H9 (cell line): ENCODE data around the gene KLK15. TPM values are rescaled to one million over a fixed set of nuclear protein-coding genes. Genes with fewer than 3 reads are reported as not detected.

Experiments
- DNase-seq: peaks from one replicate; pipeline ENCODE4 v3.0.0-alpha.2; 2017
- H2AFZ ChIP-seq: one replicate; pipeline ENCODE4 v1.6.1; 2013; ENCODE audit warnings: mild to moderate bottlenecking, low read length, control low read depth, moderate library complexity
- H2AK5ac ChIP-seq: 2 replicates; pipeline ENCODE4 v1.6.1; 2013; ENCODE audit warnings: low read length, control low read depth, mixed read lengths; ENCODE audit not compliant: insufficient read length
- H2BK120ac ChIP-seq: one replicate; pipeline ENCODE4 v1.6.1; 2013; ENCODE audit warnings: low read depth, mild to moderate bottlenecking, low read length, control low read depth, inconsistent platforms; ENCODE audit not compliant: poor library complexity, severe bottlenecking
- H2BK12ac ChIP-seq: 2 replicates; pipeline ENCODE4 v1.6.1; 2013; ENCODE audit warnings: low read length, control low read depth, mixed read lengths, low read depth; ENCODE audit not compliant: insufficient read length
- H2BK15ac ChIP-seq: 2 replicates; pipeline ENCODE4 v1.6.1; 2013; ENCODE audit warnings: low read depth, low read length, control low read depth
- H2BK20ac ChIP-seq: one replicate; pipeline ENCODE4 v1.6.1; 2013; ENCODE audit warnings: low read depth, mild to moderate bottlenecking, low read length, control low read depth, inconsistent platforms; ENCODE audit not compliant: poor library complexity, severe bottlenecking
- H2BK5ac ChIP-seq: 2 replicates; pipeline ENCODE4 v1.6.1; 2013; ENCODE audit warnings: low read length, control low read depth, mixed read lengths; ENCODE audit not compliant: insufficient read length
- H3K14ac ChIP-seq: 2 replicates; pipeline ENCODE4 v1.6.1; 2013; ENCODE audit warnings: low read length, control low read depth; ENCODE audit not compliant: insufficient read depth
- H3K18ac ChIP-seq: 2 replicates; pipeline ENCODE4 v1.6.1; 2013; ENCODE audit warnings: low read depth, mild to moderate bottlenecking, mixed read lengths, low read length, control low read depth; ENCODE audit not compliant: insufficient read length
- H3K23ac ChIP-seq: 2 replicates; pipeline ENCODE4 v1.6.1; 2013; ENCODE audit warnings: low read length, control low read depth, mixed read lengths, low read depth; ENCODE audit not compliant: insufficient read length
- H3K23me2 ChIP-seq: 2 replicates; pipeline ENCODE4 v1.6.1; 2013; ENCODE audit warnings: low read depth, mild to moderate bottlenecking, mixed read lengths, low read length, control low read depth; ENCODE audit not compliant: insufficient read length, poor library complexity, severe bottlenecking
- H3K27ac ChIP-seq: 2 replicates; pipeline ENCODE4 v1.5.1; 2013; ENCODE audit warnings: low read length, control low read depth, mixed read lengths, low read depth; ENCODE audit not compliant: insufficient read length
- H3K27me3 ChIP-seq: 2 replicates; pipeline ENCODE4 v1.6.1; 2013; ENCODE audit warnings: low read length, control low read depth, inconsistent platforms; ENCODE audit not compliant: insufficient read depth
- H3K4ac ChIP-seq: 2 replicates; pipeline ENCODE4 v1.6.1; 2013; ENCODE audit warnings: low read depth, mild to moderate bottlenecking, control low read depth, inconsistent platforms, low read length, moderate library complexity
- H3K4me1 ChIP-seq: 2 replicates; pipeline ENCODE4 v1.6.1; 2013; ENCODE audit warnings: low read length, control low read depth, inconsistent platforms; ENCODE audit not compliant: insufficient read depth
- H3K4me2 ChIP-seq: 2 replicates; pipeline ENCODE4 v1.6.1; 2013; ENCODE audit warnings: low read length, control low read depth, mixed read lengths; ENCODE audit not compliant: insufficient read length, insufficient read depth
- H3K56ac ChIP-seq: 2 replicates; pipeline ENCODE4 v1.6.1; 2013; ENCODE audit warnings: low read depth, mild to moderate bottlenecking, mixed read lengths, low read length, control low read depth; ENCODE audit not compliant: insufficient read length
- H3K79me1 ChIP-seq: 2 replicates; pipeline ENCODE4 v1.6.1; 2013; ENCODE audit warnings: low read depth, mild to moderate bottlenecking, moderate library complexity, low read length, control low read depth, inconsistent platforms; ENCODE audit not compliant: insufficient read depth, poor library complexity, severe bottlenecking
- H3K79me2 ChIP-seq: 2 replicates; pipeline ENCODE4 v1.6.1; 2013; ENCODE audit warnings: low read length, control low read depth, inconsistent platforms; ENCODE audit not compliant: insufficient read depth
- H3K9ac ChIP-seq: 2 replicates; pipeline ENCODE4 v1.6.1; 2013; ENCODE audit warnings: low read length, control low read depth, mixed read lengths; ENCODE audit not compliant: insufficient read length; ENCODE audit errors: extremely low read depth
- H3K9me3 ChIP-seq: one replicate; pipeline ENCODE4 v1.6.1; 2013; ENCODE audit warnings: low read depth, low read length, inconsistent platforms; ENCODE audit not compliant: control insufficient read depth
- H3T11ph ChIP-seq: one replicate; pipeline ENCODE4 v1.6.1; 2013; ENCODE audit warnings: mild to moderate bottlenecking, low read length, control low read depth, inconsistent platforms
- H4K20me1 ChIP-seq: one replicate; pipeline ENCODE4 v1.6.1; 2013; ENCODE audit not compliant: control insufficient read depth, insufficient read length, insufficient read depth
- H4K5ac ChIP-seq: 2 replicates; pipeline ENCODE4 v1.6.1; 2013; ENCODE audit warnings: low read depth, mild to moderate bottlenecking, mixed read lengths, low read length, control low read depth; ENCODE audit not compliant: insufficient read length
- H4K8ac ChIP-seq: replicated peaks from 2 replicates; pipeline ENCODE4 v1.6.1; 2013; ENCODE audit warnings: low read length, control low read depth, mixed read lengths, low read depth; ENCODE audit not compliant: insufficient read length
- H4K91ac ChIP-seq: 2 replicates; pipeline ENCODE4 v1.6.1; 2013; ENCODE audit warnings: low read depth, mild to moderate bottlenecking, moderate library complexity, mixed read lengths, low read length, control low read depth; ENCODE audit not compliant: insufficient read length
- H3K27ac Mint-ChIP-seq, 3 experiments: 2 replicates in 2 of 3; 3 replicates in 1 of 3; pipeline ENCODE4 v1.8.0; 2020 to 2021; ENCODE audit warnings: mixed read lengths in 3 of 3, mild to moderate bottlenecking in 1 of 3, moderate library complexity in 1 of 3
- H3K27me3 Mint-ChIP-seq: 2 replicates; pipeline ENCODE4 v1.8.0; 2021; ENCODE audit warnings: low read depth, mild to moderate bottlenecking, moderate library complexity, mixed read lengths
- H3K36me3 Mint-ChIP-seq, 3 experiments: 2 replicates in 2 of 3; 3 replicates in 1 of 3; pipeline ENCODE4 v1.8.0; 2020 to 2021; ENCODE audit warnings: low read depth in 3 of 3, mixed read lengths in 3 of 3; ENCODE audit not compliant: insufficient read depth in 1 of 3
- H3K4me1 Mint-ChIP-seq, 2 experiments: 2 replicates each; pipeline ENCODE4 v1.8.0; 2020; ENCODE audit warnings: mixed read lengths in 2 of 2
- H3K4me3 Mint-ChIP-seq, 2 experiments: 2 replicates in 1 of 2; 3 replicates in 1 of 2; pipeline ENCODE4 v1.8.0; 2020 to 2021; ENCODE audit warnings: mild to moderate bottlenecking in 2 of 2, mixed read lengths in 2 of 2, moderate library complexity in 1 of 2
- H3K9me3 Mint-ChIP-seq, 2 experiments: 2 replicates in 1 of 2; 3 replicates in 1 of 2; pipeline ENCODE4 v1.8.0; 2020; ENCODE audit warnings: mild to moderate bottlenecking in 2 of 2, mixed read lengths in 2 of 2, moderate library complexity in 1 of 2
- CTCF ChIP-seq: fragments of 200-600 bp; sonication (generic); conservative IDR thresholded peaks from 3 replicates; pipeline ENCODE4 v1.8.0; 2021; ENCODE audit warnings: antibody characterized with exemption, mild to moderate bottlenecking
- WGBS: extraction: QIAGEN DNeasy Blood & Tissue Kit; methylation state at CpG from one replicate; pipeline ENCODE4 v1.1.7; 2013; ENCODE audit warnings: missing lambda C conversion rate, low lambda C conversion rate, mixed read lengths; ENCODE audit not compliant: insufficient read length; ENCODE audit errors: extremely low coverage; 5-methylcytosine and 5-hydroxymethylcytosine counted together
- total RNA-seq: library from RNA; stranded (reverse); gene quantifications from 2 replicates; pipeline ENCODE4 v1.2.1, GENCODE V29; 2021

Gene KLK15
- total RNA-seq, 1 experiment from 2014 or later: not detected

DNA sequence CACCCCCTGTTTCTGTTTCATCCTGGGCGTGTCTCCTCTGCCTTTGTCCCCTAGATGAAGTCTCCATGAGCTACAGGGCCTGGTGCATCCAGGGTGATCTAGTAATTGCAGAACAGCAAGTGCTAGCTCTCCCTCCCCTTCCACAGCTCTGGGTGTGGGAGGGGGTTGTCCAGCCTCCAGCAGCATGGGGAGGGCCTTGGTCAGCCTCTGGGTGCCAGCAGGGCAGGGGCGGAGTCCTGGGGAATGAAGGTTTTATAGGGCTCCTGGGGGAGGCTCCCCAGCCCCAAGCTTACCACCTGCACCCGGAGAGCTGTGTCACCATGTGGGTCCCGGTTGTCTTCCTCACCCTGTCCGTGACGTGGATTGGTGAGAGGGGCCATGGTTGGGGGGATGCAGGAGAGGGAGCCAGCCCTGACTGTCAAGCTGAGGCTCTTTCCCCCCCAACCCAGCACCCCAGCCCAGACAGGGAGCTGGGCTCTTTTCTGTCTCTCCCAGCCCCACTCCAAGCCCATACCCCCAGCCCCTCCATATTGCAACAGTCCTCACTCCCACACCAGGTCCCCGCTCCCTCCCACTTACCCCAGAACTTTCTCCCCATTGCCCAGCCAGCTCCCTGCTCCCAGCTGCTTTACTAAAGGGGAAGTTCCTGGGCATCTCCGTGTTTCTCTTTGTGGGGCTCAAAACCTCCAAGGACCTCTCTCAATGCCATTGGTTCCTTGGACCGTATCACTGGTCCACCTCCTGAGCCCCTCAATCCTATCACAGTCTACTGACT is 21.4 kb upstream of the KLK15 start, which contains the start of gene KLK3:
Gene KLK3 (plus strand): TSS at position 280 of the 775 bp plus-strand sequence. CDS start 41 bp downstream, at position 321.
- H2AFZ ChIP-seq: no peak within 1 kb of the TSS
- H3K14ac ChIP-seq: no peak within 1 kb of the TSS
- H2BK12ac ChIP-seq: no peak within 1 kb of the TSS
- Mint-ChIP-seq H3K4me3 (no peak within 1 kb of the TSS), H3K27me3 (peaks cover 79% of the 10 kb centered on the region), H3K9me3 (no peaks in the 10 kb centered on the region), H3K36me3 (no peaks in the 10 kb centered on the region), H3K27ac (no peak within 1 kb of the TSS; a peak in 1 of 7 replicates), H3K4me1 (peaks cover 12 to 21% of the 10 kb centered on the region in 2 experiments)
- no peak within 1 kb of the TSS for H3K23ac ChIP-seq
- H2BK15ac ChIP-seq: no peak within 1 kb of the TSS
- no peak within 1 kb of the TSS for H2AK5ac ChIP-seq
- no peak within 1 kb of the TSS for H2BK120ac ChIP-seq
- no peak within 1 kb of the TSS for H3K27ac ChIP-seq
- H3K18ac ChIP-seq: no peak within 1 kb of the TSS
- H4K91ac ChIP-seq: no peak within 1 kb of the TSS
- TF ChIP-seq CTCF: no peak
- H3K9ac ChIP-seq: no peak within 1 kb of the TSS
- H3K79me1 ChIP-seq: no peaks in the 10 kb centered on the region
- H4K20me1 ChIP-seq: no peaks in the 10 kb centered on the region
- no peak for DNase-seq
- no peak within 1 kb of the TSS for H3T11ph ChIP-seq
- peaks cover 8% of the 10 kb centered on the region; the same call in 1 of the 2 replicates for H3K4me1 ChIP-seq
- H4K8ac ChIP-seq: no peak within 1 kb of the TSS
- H2BK5ac ChIP-seq: no peak within 1 kb of the TSS
- no peak within 1 kb of the TSS for H2BK20ac ChIP-seq
- H4K5ac ChIP-seq: no peak within 1 kb of the TSS
- H3K23me2 ChIP-seq: no peaks in the 10 kb centered on the region
- H3K27me3 ChIP-seq: no peaks in the 10 kb centered on the region
- WGBS: no CpG with 5 or more reads among the region's 9 CpGs
- no peaks in the 10 kb centered on the region for H3K79me2 ChIP-seq
- H3K9me3 ChIP-seq: no peaks in the 10 kb centered on the region
- H3K56ac ChIP-seq: no peak within 1 kb of the TSS
- no peak within 1 kb of the TSS for H3K4me2 ChIP-seq
- H3K4ac ChIP-seq: no peak within 1 kb of the TSS
